Mesothelial cell of epicardium (in vitro differentiated cells): ENCODE data around the gene SYS1. TPM values are rescaled to one million over a fixed set of nuclear protein-coding genes. Genes with fewer than 3 reads are reported as not detected.
A peak's percentile ranks its signal among the peaks of the same experiment; 100 is the strongest.

Experiments used
- DNase-seq, 2 experiments: peaks; one replicate each; pipeline ENCODE4 v3.0.0; 2021; ENCODE audit warnings: low spot score in 2 of 2; ENCODE audit not compliant: unreplicated experiment in 2 of 2
- H3K27ac Mint-ChIP-seq: 2 replicates; pipeline ENCODE4 v1.8.0; 2021; ENCODE audit warnings: mixed read lengths
- H3K27me3 Mint-ChIP-seq: 2 replicates; pipeline ENCODE4 v1.8.0; 2021; ENCODE audit warnings: low read depth, mixed read lengths
- H3K36me3 Mint-ChIP-seq: 2 replicates; pipeline ENCODE4 v1.8.0; 2021; ENCODE audit warnings: mixed read lengths
- H3K4me1 Mint-ChIP-seq: 2 replicates; pipeline ENCODE4 v1.8.0; 2021; ENCODE audit warnings: mixed read lengths
- H3K4me3 Mint-ChIP-seq: 2 replicates; pipeline ENCODE4 v1.8.0; 2021; ENCODE audit warnings: mild to moderate bottlenecking, moderate library complexity, mixed read lengths
- H3K9me3 Mint-ChIP-seq: 2 replicates; pipeline ENCODE4 v1.8.0; 2021; ENCODE audit warnings: mixed read lengths
- CTCF ChIP-seq: fragments of 200-600 bp; sonication (generic); IDR thresholded peaks from one replicate; pipeline ENCODE4 v1.5.0; 2021; ENCODE audit warnings: antibody characterized with exemption; ENCODE audit not compliant: unreplicated experiment
- total RNA-seq: library from RNA; stranded (reverse); gene quantifications from 3 replicates; pipeline ENCODE4 v1.2.1, GENCODE V29; 2021

The SYS1 gene
- total RNA-seq, 1 donor from 2014 or later, result 27.2 TPM

DNA sequence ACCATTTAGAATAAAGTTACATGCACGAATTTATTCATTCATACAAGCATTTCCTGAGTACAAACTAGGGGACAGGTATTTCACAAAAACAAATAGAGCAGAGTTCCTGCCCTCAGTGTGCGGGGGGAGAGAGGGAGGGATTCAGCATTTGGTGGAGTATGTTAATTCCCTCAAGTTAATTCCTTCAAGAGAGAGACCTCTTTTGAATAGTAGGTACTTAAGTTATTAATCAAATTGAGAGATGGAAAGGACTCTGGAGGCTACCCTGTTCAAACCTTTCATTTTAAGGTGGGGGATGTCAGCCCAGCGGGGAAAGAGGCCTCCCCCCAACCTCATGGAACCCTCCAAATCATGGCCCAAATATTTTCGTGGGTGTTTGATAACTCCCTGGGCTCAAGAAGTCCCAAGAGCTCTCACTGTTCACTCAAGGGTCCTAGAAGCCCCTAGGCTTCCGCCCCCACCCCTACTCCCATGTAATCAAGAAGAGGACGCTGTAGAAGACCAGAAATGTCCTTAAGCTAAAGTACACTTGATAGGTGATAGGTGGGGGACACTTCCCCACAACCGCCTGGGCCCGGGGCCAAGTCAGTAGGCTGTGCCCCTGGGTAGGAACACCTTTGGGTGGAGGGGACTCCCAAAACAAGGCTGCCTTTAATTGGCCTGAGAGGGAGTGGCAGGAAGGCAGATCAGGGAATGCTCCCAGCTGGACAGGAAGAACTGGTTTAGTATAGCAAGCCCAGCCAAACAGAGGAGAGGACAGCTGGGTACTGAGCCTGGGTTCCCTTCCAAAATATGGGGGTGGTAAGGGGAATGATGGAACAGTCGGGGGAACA is 17.6 kb upstream of the SYS1 start:
- Mint-ChIP-seq H3K4me1 (peaks cover 74% of the 10 kb centered on the region), H3K4me3 (peak overlapping the region; percentile 43), H3K9me3 (no peaks in the 10 kb centered on the region), H3K36me3 (peaks cover under 1% of the 10 kb centered on the region), H3K27ac (peak overlapping the region; percentile 69), H3K27me3 (no peaks in the 10 kb centered on the region)
- TF ChIP-seq CTCF, result no peak
- DNase-seq, result no peak

DNA sequence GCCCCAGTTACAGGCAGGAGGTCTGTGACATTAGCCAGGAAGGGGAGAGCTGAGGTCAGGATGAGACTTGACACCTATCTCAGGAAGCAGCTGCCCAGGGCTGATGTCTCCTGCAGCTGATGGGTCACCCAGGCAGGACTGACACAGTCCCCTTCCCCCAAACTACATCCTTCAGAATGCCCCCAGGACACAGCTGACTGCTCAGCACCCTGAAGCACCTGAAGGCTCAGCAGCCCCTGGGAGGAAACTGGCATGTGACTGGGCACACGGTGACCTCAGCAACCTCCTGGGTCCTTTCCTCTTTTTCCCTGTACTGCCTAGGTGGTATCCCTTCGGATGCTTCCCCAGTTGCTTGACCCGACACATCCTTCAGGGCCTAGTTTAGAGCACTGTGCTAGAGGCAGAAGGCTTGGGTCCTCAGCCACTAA is 16.7 kb upstream of the SYS1 start:
- Mint-ChIP-seq H3K4me1 (peaks cover 65% of the 10 kb centered on the region), H3K4me3 (peak overlapping the region; percentile 83), H3K27ac (peak overlapping the region; percentile 89), H3K36me3 (no peaks in the 10 kb centered on the region), H3K9me3 (no peaks in the 10 kb centered on the region), H3K27me3 (no peaks in the 10 kb centered on the region)
- DNase-seq, result no peak
- TF ChIP-seq CTCF, result no peak

- no peaks in the 10 kb centered on the region for H3K36me3 Mint-ChIP-seq
- H3K9me3 Mint-ChIP-seq, result no peaks in the 10 kb centered on the region
- no peaks in the 10 kb centered on the region for H3K27me3 Mint-ChIP-seq
- peak overlapping the region; percentile 83 for H3K4me3 Mint-ChIP-seq
- peak overlapping the region; percentile 89 for H3K27ac Mint-ChIP-seq
- peaks cover 59% of the 10 kb centered on the region for H3K4me1 Mint-ChIP-seq
- no peak for TF ChIP-seq CTCF
- DNase-seq, result no peak
Measured at GRCh38 chr20:45346851-45347250, 16.1 kb upstream of the SYS1 start.

DNA sequence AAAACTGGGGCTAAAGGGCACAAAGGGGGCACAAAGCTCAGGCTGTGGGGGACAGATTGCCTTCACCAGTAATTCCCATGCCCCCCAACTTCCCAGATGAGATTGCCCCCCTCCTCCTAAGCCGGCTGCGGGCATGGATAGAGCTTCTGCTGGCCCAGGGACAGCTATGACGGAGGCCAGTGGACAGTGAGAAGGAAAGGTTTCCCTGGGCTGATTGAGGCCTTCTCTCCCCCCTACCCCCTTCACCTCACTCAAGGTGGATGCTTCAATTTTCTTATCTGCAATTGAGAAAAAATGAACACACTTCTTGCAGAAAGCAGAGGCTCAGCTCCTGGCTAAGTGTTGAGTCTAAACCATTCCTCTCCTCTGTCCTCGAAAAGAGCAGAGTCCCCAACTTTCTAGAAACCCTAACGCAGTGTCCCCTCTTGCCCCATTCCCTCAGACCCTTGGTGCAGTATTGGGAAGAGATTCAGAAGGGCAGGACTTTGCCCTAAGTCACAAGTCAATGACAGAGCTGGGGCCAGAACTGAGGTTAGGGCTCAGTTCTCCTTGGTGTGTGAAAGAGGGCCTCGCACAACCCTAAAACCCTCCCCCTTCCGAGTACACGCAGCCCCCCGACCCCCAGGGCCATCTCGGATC is 15.5 kb upstream of the SYS1 start:
- H3K27me3 Mint-ChIP-seq, result no peaks in the 10 kb centered on the region
- no peaks in the 10 kb centered on the region for H3K36me3 Mint-ChIP-seq
- DNase-seq, result no peak
- peaks cover 53% of the 10 kb centered on the region for H3K4me1 Mint-ChIP-seq
- peak overlapping the region; percentile 83 for H3K4me3 Mint-ChIP-seq
- no peak for TF ChIP-seq CTCF
- H3K9me3 Mint-ChIP-seq, result no peaks in the 10 kb centered on the region
- peak overlapping the region; percentile 89 for H3K27ac Mint-ChIP-seq

GRCh38 chr20:45347936-45348778 is 14.8 kb upstream of the SYS1 start, which contains the start of gene SDC4:
Gene SDC4, minus strand, starts transcription at chr20:45348424. Its CDS starts 40 bp downstream, at chr20:45348384.
- H3K4me1 Mint-ChIP-seq, result peaks cover 46% of the 10 kb centered on the region
- peak; percentile 60 to 72 for DNase-seq
- H3K27ac Mint-ChIP-seq, result peak within 1 kb of the TSS; percentile 89
- no peaks in the 10 kb centered on the region for H3K27me3 Mint-ChIP-seq
- TF ChIP-seq CTCF, result no peak
- H3K4me3 Mint-ChIP-seq, result peak within 1 kb of the TSS; percentile 83
- H3K36me3 Mint-ChIP-seq, result no peaks in the 10 kb centered on the region
- H3K9me3 Mint-ChIP-seq, result no peaks in the 10 kb centered on the region
